GM19240 (cell line): ENCODE results near the gene ASPG.

Source experiments
- DNase-seq: peaks from one replicate; pipeline ENCODE4 v3.0.0; 2011; ENCODE audit warnings: low spot score; ENCODE audit not compliant: insufficient read length

The ASPG gene

DNA sequence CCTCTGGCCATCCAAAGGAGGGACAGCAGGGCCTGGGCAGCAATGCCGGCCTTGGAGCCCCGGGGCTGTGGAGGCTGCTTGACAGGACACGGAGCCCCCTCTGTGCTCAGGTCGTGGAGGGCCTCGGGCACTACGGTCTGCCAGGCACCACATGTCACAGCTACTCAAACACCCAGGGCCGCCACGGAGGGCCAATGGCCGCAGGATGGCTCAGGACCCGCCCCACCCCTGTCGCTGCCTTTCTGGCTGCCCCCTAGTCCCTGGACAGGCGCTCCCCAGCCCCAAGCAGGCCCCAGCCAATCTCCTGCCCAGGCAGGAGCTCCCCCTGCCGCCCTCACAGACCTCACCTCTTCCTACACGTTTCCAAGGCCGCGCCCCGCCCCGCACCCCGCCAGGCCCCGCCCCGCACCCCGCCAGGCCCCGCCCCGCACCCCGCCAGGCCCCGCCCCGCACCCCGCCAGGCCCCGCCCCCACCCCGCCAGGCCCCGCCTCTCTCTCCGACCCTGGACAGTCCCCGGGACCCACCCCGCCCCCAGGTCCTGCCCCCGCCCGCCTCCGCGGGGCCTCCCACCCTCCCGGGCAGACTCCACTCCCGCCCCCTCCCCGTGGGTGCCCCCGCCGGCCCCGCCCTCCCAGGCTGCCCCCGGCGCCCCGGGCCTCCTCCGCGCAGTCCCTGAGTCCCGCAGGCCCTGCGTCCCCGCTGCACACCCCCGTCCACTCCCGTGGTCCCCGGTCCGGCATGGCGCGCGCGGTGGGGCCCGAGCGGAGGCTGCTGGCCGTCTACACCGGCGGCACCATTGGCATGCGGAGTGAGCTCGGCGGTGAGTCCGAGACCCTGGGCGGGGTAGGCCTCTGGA, at the start of gene ASPG:
ASPG (plus strand) TSS at position 669 of the 857 bp plus-strand sequence; CDS start at position 740, 71 bp downstream.
- DNase-seq = no peak

GRCh38 chr14:104036212-104036611, 49.3 kb upstream of the ASPG start:
- no peak for DNase-seq

DNA sequence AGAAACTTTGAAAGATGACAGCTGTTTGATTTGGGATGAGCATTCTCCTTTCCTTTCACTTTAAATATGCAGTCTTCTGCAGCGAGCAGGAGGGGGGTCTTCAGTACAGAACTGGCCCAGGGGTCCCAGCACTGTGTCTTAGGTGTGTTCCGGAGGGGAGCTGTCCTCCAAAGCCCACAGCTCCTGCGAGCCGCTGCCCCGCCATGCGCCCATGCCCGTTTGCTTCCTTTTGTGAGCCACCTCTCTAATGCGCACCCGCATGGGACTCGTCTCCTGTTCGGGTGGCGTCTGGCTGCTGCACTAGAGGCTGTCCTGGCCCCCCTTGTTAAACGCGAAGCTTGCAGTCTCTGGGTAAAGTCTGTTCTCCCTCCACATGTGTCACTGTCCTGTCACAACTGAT, 48.4 kb upstream of the ASPG start:
- DNase-seq = no peak

DNA sequence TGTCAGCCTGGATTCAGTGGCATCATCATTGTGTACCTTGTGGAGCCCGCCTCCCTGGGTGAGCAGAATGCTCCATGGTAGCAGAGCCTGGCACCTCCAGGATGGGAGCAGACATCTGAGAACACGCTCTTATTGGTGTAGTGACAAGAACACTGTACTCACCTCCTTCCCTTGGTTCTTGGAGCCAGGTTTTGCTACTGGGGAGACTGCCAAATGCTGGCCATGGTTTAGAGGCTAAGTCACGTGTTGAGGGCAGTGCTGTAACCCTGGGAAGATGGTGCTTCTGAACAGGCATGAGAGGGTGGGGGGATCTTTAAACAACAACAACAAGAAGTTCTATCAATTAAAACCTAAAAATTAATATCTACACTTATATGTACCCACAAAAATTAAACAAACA, 47.6 kb upstream of the ASPG start:
- DNase-seq = no peak

DNA sequence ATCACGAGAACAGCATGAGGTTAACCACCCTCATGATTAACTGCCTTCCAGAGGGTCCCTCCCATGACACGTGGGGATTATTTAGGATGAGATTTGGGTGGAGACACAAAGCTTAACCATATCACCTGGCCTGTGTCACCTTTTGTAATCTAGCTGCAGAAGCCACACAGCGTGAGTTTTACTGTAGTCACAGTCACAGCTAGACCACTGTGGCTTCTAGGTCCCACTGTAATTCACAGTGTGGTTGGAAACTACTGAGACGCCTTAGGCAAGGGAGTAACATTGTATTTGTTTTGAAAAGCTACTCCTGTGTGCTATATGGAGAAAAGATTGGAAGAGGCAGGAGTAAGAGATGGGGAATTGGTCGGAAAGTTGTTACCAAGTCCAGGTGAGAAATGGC, 46.3 kb upstream of the ASPG start:
- no peak for DNase-seq

- no peak for DNase-seq
These were observed 45.0 kb upstream of the ASPG start for GRCh38 chr14:104040539-104040938.

- DNase-seq = no peak
These were observed 43.9 kb upstream of the ASPG start for GRCh38 chr14:104041430-104042104.

DNA sequence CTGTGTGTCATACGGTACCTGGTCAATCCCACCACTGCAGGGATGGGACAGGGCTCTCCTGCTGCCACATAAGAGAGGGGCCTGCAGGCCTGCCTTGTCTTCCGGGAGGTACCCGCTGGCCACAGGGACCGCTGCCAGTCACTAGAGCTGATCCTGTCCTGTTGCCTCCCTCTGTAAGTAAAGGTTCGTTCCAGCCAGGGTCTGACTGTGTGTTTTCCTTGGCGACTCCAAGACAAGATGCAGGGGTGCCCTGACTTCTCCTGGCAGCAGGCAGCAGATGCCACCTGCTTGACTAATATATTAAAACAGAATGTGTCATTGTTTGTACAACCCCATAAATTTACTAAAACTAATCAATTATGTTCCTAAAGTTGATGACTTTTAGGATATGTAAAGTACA, 41.5 kb upstream of the ASPG start:
- DNase-seq = no peak

GRCh38 chr14:104047761-104048160, 37.7 kb upstream of the ASPG start:
- no peak for DNase-seq

DNA sequence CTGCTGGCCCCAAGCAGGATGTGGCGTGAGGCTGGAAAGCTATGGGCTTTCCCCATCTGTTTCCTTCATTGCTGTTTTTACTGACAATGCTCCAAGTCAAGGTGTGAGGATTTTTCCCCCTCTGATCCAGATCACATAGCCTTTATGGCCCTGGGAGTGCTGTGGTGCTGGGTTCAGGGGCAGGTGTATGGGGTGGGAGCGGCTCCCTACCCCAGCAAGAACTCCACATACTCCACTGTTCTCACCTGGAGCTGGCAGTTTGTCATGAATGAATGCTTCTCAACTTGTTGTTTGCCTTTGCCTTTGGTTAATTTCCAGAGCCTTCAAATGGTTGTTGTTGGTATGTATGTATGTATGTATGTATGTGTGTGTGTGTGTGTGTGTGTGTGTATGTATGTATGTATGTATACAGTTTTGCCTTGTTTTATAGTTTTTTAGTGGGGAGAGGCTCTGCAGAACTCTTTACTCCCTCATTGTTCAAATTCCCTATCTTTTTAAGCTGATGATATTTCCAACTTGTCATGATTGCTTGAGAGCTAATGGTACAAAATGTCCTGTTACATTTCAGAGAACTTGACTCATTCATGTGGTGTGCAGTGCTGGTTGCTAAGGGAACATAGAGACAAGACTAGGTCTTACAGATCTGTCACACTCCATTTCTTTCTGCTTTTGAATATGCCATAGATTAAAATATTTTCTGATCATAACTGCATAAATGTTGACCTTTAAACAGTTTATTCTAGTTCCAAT, 36.6 kb upstream of the ASPG start:
- DNase-seq = no peak

DNA sequence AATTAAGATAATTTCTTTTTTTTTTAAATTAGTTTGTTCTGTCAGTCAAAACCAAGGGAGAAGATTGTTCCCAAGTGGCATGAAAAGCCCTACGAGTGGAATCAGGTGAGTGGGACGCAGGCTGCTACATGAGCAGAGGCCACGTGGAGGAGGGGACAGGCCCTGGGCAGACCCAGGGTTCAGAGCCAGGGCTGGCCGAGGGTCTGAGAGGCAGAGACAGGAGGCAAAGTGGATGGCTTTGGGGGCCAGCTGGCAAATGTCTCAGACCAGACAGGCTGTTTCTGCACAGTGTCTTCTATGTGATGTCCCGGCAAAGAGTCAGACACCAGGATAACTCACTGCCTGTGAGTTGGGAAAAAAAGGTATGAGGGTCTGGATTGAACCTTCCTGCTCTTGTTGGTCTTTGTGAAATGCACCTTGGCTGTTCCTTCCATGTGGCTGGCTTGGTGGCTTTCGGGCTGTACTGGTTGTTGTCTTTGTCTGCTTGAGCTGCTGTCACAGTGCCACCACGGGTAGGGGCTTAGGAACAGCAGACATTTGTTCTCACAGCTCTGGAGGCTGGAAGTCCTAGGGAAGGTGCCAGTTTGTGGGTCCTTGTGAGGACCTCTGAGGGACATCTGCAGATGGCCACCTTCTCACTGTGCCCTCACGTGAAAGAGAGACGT, 35.8 kb upstream of the ASPG start:
- DNase-seq = no peak

DNA sequence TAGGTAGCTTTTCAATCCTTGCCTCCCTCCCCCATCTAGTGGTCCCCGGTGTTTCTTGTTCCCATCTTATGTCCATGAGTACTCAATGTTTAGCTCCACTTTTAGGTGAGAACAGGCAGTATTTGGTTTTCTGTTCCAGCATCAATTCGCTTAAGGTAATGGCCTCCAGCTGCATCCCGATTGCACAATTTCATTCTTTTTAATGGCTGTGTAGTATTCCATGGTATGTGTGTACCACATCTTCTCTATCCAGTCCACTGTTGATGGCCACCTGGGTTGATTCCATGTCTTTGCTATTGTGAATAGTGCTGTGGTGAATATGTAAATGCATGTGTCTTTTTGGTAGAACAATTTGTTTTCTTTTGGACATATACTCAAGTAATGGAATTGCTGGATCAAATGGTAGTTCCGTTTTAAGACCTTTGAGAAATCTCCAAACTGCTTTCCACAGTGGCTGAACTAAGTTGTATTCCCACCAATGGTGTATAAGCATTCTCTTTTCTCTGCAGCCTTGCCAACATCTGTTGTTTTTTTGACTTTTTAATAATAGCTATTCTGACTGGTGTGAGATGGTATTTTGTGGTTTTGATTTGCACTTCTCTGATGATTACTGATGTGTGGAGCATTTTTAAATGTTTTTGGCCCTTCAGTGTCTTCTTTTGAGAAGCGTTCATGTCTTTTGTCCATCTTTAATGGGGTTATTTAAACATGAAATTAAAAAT, 34.2 kb upstream of the ASPG start:
- DNase-seq = no peak

DNA sequence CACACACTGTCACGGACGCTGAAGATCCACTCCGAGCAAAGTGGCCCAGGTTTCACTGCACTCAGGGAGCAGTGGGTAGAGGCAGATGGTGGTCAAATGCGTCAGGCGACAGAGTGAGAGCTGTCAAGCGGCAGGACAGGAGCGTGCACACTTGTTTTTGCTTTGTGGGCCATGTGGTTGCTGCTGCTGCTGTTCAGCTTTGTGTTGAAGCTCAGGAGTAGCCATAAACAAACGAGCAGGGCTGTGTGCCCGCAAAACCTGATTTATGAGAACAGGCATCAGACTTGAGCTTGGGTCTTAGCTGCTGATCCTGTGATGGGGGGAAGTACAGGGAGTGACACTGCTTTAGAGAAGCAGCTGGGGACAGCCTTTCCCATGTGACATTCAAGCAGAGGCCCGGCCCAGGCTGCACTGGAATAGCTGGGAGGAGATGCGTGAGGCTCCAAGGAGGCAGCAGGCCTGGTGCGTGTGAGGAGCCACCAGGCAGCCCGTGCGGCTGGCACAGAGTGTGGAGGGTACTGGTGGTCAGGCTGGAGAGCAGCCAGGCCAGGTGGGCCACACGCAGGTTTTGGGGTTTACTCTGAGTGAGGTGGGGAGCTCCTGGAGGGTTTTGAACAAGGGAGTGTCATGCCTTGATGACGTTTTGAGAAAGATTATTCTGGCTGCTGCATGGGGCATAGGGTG, 31.1 kb upstream of the ASPG start:
- DNase-seq = no peak

GRCh38 chr14:104062281-104062680, 23.2 kb upstream of the ASPG start:
- DNase-seq = no peak

DNA sequence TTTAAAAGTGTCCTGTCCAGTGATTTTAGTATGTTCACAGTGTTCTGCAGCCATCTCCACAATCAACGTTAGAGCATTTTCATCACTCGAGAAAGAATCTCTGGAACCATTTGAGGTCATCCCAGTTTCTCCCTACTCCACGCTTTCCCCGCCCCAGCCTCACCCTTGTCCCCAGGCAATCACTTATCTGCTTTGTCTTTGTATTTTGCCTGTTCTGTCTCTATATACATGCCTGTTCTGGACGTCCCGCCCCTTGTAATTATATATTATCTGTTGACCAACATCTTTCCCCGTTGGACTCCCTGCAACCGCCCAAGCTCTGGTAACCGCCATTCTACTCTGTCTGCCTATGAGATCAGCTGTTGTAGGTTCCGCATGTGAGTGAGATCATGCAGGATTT, 21.5 kb upstream of the ASPG start:
- no peak for DNase-seq

DNA sequence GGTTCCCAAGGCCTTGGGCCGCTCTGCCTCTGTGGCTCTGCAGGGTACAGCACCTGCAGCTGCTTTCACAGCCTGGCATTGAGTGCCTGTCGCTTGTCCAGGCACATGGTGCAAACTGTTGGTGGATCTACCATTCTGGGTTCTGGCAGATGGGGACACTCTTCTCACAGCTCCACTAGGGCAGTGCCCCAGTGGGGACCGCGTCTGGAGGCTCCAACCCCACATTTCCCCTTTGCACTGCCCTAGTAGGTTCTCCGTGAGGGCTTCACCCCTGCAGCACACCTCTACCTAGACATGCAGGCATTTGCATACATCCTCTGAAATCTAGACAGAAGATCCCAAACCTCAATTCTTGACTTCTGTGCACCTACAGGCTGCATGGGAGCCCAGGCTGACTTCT, 19.2 kb upstream of the ASPG start:
- DNase-seq = no peak

DNA sequence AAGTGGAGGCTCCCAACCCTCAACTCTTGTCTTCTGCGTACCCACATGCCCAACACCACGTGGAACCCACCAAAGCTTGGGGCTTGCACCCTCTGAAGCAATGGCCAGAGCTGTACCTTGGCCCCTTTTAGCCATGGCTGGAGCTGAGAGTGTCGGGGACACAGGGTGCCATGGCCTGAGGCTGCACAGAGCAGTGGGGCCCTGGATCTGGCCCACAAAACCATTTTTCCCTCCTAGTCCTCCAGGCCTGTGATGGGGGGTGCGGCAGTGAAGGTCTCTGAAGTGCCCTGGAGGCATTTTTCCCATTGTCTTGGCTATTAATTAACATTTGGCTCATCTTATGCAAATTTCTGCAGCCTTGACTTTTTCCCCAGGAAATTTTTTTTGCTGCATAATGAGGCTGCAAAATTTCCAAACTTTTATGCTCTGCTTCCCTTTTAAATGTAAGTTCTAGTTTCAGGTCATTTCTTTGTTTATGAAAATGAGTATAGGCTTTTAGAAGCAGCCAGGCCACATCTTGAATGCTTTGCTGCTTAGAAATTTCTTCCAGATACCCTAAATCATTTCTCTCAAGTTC, 18.7 kb upstream of the ASPG start:
- no peak for DNase-seq

DNA sequence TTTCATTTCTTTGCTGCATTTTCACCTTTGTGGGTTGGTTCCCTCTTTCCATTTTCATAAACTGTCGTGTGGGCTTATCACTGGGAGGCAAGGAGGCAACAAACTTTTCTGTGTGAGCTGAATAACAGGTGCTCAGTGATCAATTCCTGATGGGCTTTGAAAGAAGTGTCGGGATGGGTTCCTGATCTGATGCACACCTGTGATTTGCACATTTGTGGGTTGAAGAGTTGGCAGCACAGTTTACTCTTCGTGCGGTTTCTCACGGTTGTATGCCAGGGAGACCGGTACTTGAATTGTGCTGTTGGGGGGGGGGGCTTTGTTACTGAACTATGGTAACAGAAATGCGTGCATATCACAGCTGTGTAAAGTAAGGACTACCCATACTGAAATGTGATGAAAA, 16.0 kb upstream of the ASPG start:
- DNase-seq = no peak

GRCh38 chr14:104072586-104072985, 12.9 kb upstream of the ASPG start:
- no peak for DNase-seq

- no peak for DNase-seq
These were observed 11.7 kb upstream of the ASPG start for GRCh38 chr14:104073764-104074163.
